Measurements from ENCODE around the gene UPK3A. TPM values are rescaled to one million over a fixed set of nuclear protein-coding genes. Genes with fewer than 3 reads are reported as not detected.
A peak's percentile ranks its signal among the peaks of the same experiment; 100 is the strongest.
"Not testable (repeated sequence)": the region's sequence is repeated elsewhere in the genome, so short reads cannot be mapped to it uniquely, and the experiment has no call there.

Gene UPK3A
- total RNA-seq, 1 experiment from 2014 or later, result not detected

- DNase-seq (ENCODE audit: low spot score), result no peak
Observed at GRCh38 chr22:45281010-45281409, 3.7 kb upstream of the UPK3A start.

GRCh38 chr22:45285263-45286058, 712 bp downstream of the UPK3A start:
- no peak for DNase-seq (ENCODE audit: low spot score)

- DNase-seq (ENCODE audit: low spot score), result no peak
Observed at GRCh38 chr22:45286854-45287551, 2.3 kb downstream of the UPK3A start.

DNA sequence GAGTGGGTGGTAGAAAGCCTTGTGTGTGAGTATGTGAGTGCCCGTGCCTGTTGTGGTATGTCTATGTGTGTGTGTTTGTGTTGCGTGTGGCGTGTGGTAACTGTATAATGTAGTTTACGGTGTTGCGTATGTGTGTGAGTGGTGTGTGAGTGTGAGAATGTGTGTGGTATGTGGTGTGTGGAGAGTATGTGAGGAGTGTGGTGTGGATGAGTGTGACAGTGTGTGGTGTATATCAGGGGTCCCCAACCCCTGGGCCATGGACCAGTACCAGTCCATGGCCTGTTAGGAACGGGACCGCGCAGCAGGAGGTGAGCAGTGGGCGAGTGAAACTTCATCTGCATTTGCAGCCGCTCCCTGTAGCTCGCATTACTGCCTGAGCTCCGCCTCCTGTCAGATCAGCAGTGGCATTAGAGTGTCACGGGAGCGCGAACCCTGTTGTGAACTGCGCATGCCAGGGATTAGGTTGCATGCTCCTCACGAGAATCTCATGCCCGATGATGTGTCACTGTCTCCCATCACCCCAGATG, 5.7 kb downstream of the UPK3A start:
- no peak for DNase-seq (ENCODE audit: low spot score)

DNA sequence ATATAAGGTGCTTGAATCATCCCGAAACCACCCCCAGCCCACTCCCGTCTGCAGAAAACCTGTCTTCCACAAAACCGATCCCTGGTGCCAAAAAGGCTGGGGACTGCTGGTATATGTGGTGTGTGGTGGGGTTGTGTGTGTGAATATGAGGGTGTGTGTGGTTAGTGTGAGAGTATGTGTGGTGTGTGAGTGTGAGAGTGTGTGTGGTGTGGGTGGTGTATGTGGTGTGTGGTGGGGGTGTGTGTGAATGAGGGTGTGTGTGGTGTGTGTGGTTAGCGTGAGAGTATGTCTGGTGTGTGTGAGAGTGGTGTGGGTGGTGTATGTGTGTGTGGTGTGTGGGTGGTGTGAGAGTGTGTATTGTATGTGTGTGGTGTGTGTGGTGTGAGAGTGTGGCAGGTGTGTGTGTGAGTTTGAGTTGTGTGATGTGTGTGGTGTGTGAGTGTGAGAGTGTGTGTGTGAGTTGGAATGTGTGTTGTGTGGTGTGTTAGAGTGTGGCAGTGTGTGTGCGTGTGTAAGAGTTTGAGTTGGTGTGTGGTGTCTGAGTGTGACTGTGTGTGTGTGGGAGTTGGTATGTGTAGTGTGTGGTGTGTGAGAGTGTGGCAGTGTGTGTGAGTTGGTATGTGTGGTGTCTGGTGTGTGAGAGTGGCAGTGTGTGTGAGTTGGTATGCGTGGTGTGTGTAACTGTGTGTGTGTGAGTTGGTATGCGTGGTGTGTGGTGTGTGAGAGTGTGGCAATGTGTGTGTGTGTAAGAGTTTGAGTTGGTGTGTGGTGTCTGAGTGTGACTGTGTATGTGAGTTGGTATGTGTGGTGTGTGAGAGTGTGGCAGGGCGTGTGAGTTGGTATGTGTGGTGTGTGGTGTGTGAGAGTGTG, 6.5 kb downstream of the UPK3A start:
- no peak for DNase-seq (ENCODE audit: low spot score)

GRCh38 chr22:45291931-45292290, 7.2 kb downstream of the UPK3A start:
- DNase-seq (ENCODE audit: low spot score), result no peak

GRCh38 chr22:45292731-45293442, 8.1 kb downstream of the UPK3A start:
- DNase-seq (ENCODE audit: low spot score), result no peak

- no peak for DNase-seq (ENCODE audit: low spot score)
Observed at GRCh38 chr22:45294030-45294429, 9.3 kb downstream of the UPK3A start.

DNA sequence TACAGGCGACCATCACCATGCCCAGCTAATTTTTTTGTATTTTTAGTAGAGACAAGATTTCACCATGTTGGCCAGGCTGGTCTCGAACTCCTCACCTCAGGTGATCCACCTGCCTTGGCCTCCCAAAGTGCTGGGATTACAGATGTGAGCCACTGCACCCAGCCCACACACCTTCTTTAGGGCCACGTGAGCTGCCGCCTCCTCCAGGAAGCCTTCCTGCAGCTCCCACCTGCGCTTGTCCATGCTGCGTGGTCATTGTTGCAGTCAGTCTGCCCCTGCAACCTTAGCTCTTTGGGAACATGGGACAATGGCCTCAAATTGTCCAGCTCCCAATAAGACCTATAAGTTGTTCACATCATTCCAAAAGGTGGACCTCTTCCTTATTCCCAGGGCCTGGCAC, 10.3 kb downstream of the UPK3A start:
- DNase-seq (ENCODE audit: low spot score), result not testable (repeated sequence)

DNA sequence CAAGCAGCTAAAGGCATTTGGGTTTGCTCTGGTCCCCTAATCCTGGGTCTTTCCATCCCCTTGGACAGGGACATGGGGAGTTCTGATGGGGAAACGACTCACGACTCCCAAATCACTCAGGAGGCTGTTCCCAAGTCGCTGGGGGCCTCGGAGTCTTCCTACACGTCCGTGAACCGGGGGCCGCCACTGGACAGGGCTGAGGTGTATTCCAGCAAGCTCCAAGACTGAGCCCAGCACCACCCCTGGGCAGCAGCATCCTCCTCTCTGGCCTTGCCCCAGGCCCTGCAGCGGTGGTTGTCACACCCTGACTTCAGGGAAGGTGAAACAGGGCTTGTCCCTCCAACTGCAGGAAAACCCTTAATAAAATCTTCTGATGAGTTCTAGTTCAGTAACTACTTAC, 10.7 kb downstream of the UPK3A start:
- no peak for DNase-seq (ENCODE audit: low spot score)

DNA sequence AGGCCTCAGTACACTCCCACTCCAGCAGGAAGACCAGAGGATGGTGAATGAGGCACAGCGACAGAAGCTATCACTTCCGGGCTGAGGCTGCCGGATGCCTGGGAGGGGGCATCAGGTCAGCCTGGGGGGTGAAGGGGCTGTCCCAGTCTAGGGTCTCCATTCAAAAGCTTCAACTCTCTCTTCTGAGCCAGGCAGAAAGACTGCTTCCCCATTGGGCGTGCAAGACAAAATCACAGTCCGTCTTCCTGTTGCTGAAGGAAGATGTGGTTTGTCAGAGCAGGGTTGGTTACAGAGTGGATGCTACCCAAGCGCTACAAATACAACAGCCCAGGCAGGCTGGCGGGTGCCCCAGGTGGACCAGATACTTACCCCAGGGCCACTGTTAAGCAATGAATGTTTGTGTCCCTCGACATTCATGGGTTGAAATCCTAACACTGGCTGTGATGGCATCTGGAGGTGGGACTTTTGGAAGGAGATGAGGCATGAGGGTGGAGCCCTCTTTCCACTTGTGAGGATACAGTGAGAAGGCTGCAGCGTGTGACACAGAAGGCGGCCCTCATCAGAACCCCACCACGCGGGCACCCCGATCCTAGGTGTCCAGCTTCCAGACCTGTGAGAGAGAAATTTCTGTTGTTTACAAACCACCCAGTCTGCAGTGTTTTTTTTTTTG, 12.0 kb downstream of the UPK3A start:
- no peak for DNase-seq (ENCODE audit: low spot score)

- DNase-seq (ENCODE audit: low spot score), result no peak
Observed at GRCh38 chr22:45298934-45299505, 14.3 kb downstream of the UPK3A start.

DNA sequence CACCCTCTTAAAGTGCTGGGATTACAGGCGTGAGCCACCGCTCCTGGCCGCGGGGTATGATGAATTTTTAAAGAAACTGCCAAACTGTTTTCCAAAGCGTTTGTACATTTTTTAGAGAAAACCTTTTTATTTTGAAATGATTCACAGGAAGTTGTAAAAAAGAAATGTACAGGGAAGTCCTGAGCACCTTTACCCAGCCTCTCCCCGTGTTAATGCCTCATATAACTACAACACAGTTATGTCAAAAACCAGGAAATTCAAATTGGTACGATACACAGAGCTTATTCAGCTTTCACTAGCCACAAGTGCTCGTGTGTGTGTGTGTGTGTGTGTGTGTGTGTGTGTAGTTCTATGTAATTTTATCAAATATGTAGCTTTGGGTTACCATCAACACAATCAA, 18.0 kb downstream of the UPK3A start:
- DNase-seq (ENCODE audit: low spot score), result no peak

DNA sequence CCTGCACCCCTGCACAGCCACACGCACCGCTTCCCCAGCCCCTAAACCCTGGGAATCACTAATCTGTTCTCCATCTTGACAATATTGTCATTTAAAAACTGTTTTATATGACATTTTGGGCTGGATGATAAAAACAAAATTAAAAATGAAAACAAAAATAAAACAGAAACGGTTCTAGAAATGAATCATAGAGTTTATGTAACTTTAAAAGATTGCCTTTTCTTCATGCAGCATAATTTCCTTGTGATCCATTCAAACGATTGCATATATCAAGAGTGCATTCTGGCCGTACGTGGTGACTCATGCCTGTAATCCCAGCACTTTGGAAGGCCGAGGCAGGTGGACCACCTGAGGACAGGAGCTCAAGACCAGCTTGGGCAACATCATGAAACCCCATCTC, 18.4 kb downstream of the UPK3A start:
- DNase-seq (ENCODE audit: low spot score), result no peak

- peak; percentile 10 for DNase-seq (ENCODE audit: low spot score)
Observed at GRCh38 chr22:45304971-45305370, 20.2 kb downstream of the UPK3A start.

DNA sequence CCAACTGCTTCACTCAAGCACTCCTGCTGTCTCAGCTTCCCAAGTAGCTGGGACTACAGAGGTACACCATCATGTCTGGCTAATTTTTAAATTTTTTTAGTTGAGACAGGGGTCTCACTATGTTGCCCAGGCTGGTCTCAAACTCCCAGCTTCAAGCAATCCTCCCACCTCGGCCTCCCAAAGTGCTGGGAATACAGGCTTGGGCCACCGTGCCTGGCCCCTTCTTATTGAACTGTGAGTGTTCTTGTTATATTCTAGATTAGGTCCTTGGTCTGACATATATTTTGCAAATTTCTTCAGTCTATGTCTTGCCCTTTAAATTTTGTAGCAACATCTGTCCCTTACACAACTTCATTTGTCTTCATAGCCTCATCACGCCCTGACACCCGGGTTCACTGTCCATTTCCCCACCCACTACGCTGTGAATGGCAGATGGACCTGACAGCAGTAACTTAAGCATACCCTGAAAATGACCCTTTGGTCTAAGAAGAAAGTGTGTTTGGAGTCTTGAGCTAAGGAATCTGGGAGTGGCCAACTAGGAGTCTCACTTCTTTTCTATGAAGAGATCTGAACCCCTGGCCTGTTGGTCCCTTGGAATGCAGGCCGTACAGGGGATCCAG, 20.8 kb downstream of the UPK3A start:
- no peak for DNase-seq (ENCODE audit: low spot score)

GRCh38 chr22:45306139-45306538, 21.4 kb downstream of the UPK3A start:
- no peak for DNase-seq (ENCODE audit: low spot score)

DNA sequence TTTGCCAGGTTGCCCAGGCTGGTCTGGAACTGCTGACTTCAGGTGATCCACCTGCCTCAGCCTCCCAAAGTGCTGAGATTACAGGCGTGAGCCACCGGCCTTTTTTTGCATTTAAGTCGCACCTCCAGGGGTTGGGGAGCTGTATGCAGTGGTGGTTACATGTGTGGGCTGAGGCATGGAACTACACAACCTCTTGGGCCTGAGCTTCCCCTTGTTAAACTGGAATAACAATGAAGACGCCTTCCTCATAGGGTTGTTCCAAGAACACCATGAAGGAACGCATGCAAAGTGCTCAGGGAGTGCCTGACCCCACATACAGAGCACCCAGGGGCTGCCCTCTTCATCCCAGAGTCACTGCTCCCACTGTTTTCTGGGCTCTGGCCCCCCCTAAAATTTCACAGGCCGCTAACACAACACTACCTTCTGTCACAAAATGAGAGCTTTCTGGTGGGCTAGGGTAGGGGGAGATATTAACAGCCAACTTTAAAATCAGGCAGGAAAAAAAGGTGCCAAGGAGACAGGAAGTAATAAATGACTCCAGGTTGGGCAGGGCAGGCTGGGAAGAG, 23.7 kb downstream of the UPK3A start:
- no peak for DNase-seq (ENCODE audit: low spot score)

DNA sequence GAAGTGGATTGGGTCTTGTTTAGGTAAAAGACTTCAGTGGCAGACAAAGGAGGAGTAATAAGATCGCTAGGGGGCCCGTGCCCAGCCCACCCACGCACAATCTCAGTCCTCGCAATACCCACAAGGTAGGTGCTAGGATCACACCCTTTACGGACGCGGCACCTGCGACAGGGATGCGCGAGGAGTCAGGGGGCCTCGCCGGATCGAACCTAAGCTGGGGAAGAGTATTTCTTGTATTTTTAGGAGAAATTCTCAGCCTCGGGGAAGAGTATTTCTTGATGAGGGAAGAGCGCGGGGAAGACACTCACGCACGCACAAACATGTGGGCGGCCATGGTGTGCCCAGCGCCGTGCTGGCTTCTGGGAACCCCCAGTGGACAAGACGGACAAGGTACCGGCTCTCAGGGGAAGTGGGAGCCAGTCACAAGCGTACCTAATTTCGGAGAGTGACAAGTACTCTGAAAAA, 24.2 kb downstream of the UPK3A start:
- DNase-seq (ENCODE audit: low spot score), result no peak

Data from A172 (cell line).